Measurements from ENCODE around the gene VEZF1. TPM values are rescaled to one million over a fixed set of nuclear protein-coding genes. Genes with fewer than 3 reads are reported as not detected.

The VEZF1 gene
- total and polyA plus RNA-seq, 7 donors, result 30.6 to 92.5 (median 50.5) TPM

- peaks cover 7 to 57% of the 10 kb centered on the region in 2 donors for H3K36me3 ChIP-seq (ENCODE audit: insufficient read depth in 1 of 2, low read depth in 1 of 2)
- intact Hi-C loops (cut with DNase I), result no loop called here
- DNase-seq, result no peak
- no peak for ATAC-seq
- H3K9me3 ChIP-seq, result no peaks in the 10 kb centered on the region
- no peak for TF ChIP-seq CTCF (IDR thresholded peaks at IDR 0.05)
- H3K27me3 ChIP-seq (ENCODE audit: insufficient read depth in 3 of 3, low read length in 2 of 3), result no peaks in the 10 kb centered on the region
- WGBS, 3 donors, result 68 to 85% (median 70%) methylated on average over 10 of the region's 10 CpGs
- peak overlapping the region; percentile 46 for H3K27ac ChIP-seq
- no peak overlapping the region for H3K4me3 ChIP-seq
- peaks cover 27% of the 10 kb centered on the region for H3K4me1 ChIP-seq
Observed at GRCh38 chr17:57971572-57971971, 16.5 kb downstream of the VEZF1 start.

GRCh38 chr17:57970710-57971109 is 17.3 kb downstream of the VEZF1 start:
- DNase-seq (no peak), ATAC-seq (no peak)
- peaks cover 5 to 48% of the 10 kb centered on the region in 2 donors for H3K36me3 ChIP-seq (ENCODE audit: insufficient read depth in 1 of 2, low read depth in 1 of 2)
- H3K27me3 ChIP-seq (ENCODE audit: insufficient read depth in 3 of 3, low read length in 2 of 3), result no peaks in the 10 kb centered on the region
- TF ChIP-seq CTCF (IDR thresholded peaks at IDR 0.05), result no peak
- WGBS, 3 donors, result 37 to 43% (median 39%) methylated on average over 4 of the region's 4 CpGs
- peaks cover 25% of the 10 kb centered on the region for H3K4me1 ChIP-seq
- no peaks in the 10 kb centered on the region for H3K9me3 ChIP-seq
- no peak overlapping the region for H3K4me3 ChIP-seq
- no peak overlapping the region for H3K27ac ChIP-seq
- intact Hi-C loops (cut with DNase I), result no loop called here

GRCh38 chr17:57968456-57968855 is 19.6 kb downstream of the VEZF1 start:
- intact Hi-C loops (cut with DNase I), result no loop called here
- 20 to 32% (median 26%) methylated on average over 1 of the region's 1 CpG for WGBS, 3 donors
- no peaks in the 10 kb centered on the region for H3K9me3 ChIP-seq
- no peak overlapping the region for H3K4me3 ChIP-seq
- TF ChIP-seq CTCF (IDR thresholded peaks at IDR 0.05), result no peak
- no peak overlapping the region for H3K27ac ChIP-seq
- peaks cover 10% of the 10 kb centered on the region for H3K4me1 ChIP-seq
- no peak for DNase-seq
- peak in 2 of 4 donors; percentile 19 to 31 for ATAC-seq
- no peaks in the 10 kb centered on the region for H3K27me3 ChIP-seq (ENCODE audit: insufficient read depth in 3 of 3, low read length in 2 of 3)
- peaks cover 2 to 25% of the 10 kb centered on the region in 2 donors for H3K36me3 ChIP-seq (ENCODE audit: insufficient read depth in 1 of 2, low read depth in 1 of 2)

- no peaks in the 10 kb centered on the region for H3K9me3 ChIP-seq
- H3K27ac ChIP-seq, result peak overlapping the region; percentile 46
- intact Hi-C loops (cut with DNase I), result no loop called here
- TF ChIP-seq CTCF (IDR thresholded peaks at IDR 0.05), result no peak
- DNase-seq (no peak), ATAC-seq (peak; percentile 46 to 72 (median 67))
- peaks cover 10% of the 10 kb centered on the region for H3K4me1 ChIP-seq
- WGBS, 3 donors, result 32 to 63% (median 40%) methylated on average over 5 of the region's 5 CpGs
- no peaks in the 10 kb centered on the region for H3K27me3 ChIP-seq (ENCODE audit: insufficient read depth in 3 of 3, low read length in 2 of 3)
- H3K4me3 ChIP-seq, result no peak overlapping the region
- H3K36me3 ChIP-seq (ENCODE audit: insufficient read depth in 1 of 2, low read depth in 1 of 2), result peaks cover 0 to 10% of the 10 kb centered on the region in 2 donors
Observed at GRCh38 chr17:57966875-57967274, 21.2 kb downstream of the VEZF1 start.

GRCh38 chr17:57966246-57966645 is 21.8 kb downstream of the VEZF1 start:
- H3K27ac ChIP-seq, result no peak overlapping the region
- DNase-seq (no peak), ATAC-seq (no peak)
- peaks cover 10% of the 10 kb centered on the region for H3K4me1 ChIP-seq
- no peaks in the 10 kb centered on the region for H3K27me3 ChIP-seq (ENCODE audit: insufficient read depth in 3 of 3, low read length in 2 of 3)
- no peaks in the 10 kb centered on the region for H3K9me3 ChIP-seq
- no peak for TF ChIP-seq CTCF (IDR thresholded peaks at IDR 0.05)
- H3K36me3 ChIP-seq (ENCODE audit: insufficient read depth in 1 of 2, low read depth in 1 of 2), result peaks cover 0 to 3% of the 10 kb centered on the region in 2 donors
- no peak overlapping the region for H3K4me3 ChIP-seq
- 48 to 77% (median 55%) methylated on average over 5 of the region's 5 CpGs for WGBS, 3 donors
- intact Hi-C loops (cut with DNase I), result no loop called here
